ENCODE results near the gene FMN2. TPM values are rescaled to one million over a fixed set of nuclear protein-coding genes. Genes with fewer than 3 reads are reported as not detected.

The FMN2 gene
- total RNA-seq, 2 experiments from 2014 or later, result not detected

DNA sequence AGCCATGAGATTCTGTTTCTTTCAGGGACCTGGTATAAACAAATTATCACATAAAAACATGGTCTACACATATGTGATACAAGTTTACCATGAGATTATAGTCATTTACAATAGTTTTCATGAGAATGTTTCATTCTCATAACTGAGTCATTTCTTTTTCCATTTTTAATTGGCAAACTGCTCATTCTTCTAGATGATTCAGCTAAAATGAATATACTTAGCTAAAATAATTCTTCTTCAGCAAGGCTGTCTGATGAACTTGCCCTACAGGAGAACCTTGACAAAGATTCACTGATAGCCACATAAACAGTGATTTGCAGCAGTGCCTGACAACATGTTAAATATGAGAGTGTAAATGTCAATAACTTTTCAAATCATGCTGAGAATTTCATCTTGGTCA lies 253.2 kb downstream of the FMN2 start:
- CTCF ChIA-PET, result no interaction called here
- Mint-ChIP-seq H3K4me1 (ENCODE audit: low read depth) (no peaks in the 10 kb centered on the region), H3K9me3 (no peaks in the 10 kb centered on the region), H3K4me3 (no peak overlapping the region), H3K27me3 (no peaks in the 10 kb centered on the region), H3K36me3 (no peaks in the 10 kb centered on the region), H3K27ac (no peak overlapping the region)
- POLR2A ChIA-PET, result no interaction called here
- intact Hi-C loops (cut with micrococcal nuclease), result no loop called here
- DNase-seq, result no peak

GRCh38 chr1:240349695-240350094 lies 258.0 kb downstream of the FMN2 start:
- H3K4me1 Mint-ChIP-seq (ENCODE audit: low read depth), result no peaks in the 10 kb centered on the region
- H3K36me3 Mint-ChIP-seq, result no peaks in the 10 kb centered on the region
- no peaks in the 10 kb centered on the region for H3K27me3 Mint-ChIP-seq
- H3K27ac Mint-ChIP-seq, result no peak overlapping the region
- intact Hi-C loops (cut with micrococcal nuclease), result no loop called here
- DNase-seq, result no peak
- CTCF ChIA-PET, result no interaction called here
- POLR2A ChIA-PET, result no interaction called here
- no peak overlapping the region for H3K4me3 Mint-ChIP-seq
- no peaks in the 10 kb centered on the region for H3K9me3 Mint-ChIP-seq

GRCh38 chr1:240350910-240351331 lies 259.2 kb downstream of the FMN2 start:
- ChIA-PET POLR2A (no interaction called here), CTCF (no interaction called here)
- no peak for DNase-seq
- intact Hi-C loops (cut with micrococcal nuclease), result no loop called here
- H3K9me3 Mint-ChIP-seq, result no peaks in the 10 kb centered on the region
- H3K4me1 Mint-ChIP-seq (ENCODE audit: low read depth), result no peaks in the 10 kb centered on the region
- H3K27ac Mint-ChIP-seq, result no peak overlapping the region
- H3K36me3 Mint-ChIP-seq, result no peaks in the 10 kb centered on the region
- no peak overlapping the region for H3K4me3 Mint-ChIP-seq
- no peaks in the 10 kb centered on the region for H3K27me3 Mint-ChIP-seq

DNA sequence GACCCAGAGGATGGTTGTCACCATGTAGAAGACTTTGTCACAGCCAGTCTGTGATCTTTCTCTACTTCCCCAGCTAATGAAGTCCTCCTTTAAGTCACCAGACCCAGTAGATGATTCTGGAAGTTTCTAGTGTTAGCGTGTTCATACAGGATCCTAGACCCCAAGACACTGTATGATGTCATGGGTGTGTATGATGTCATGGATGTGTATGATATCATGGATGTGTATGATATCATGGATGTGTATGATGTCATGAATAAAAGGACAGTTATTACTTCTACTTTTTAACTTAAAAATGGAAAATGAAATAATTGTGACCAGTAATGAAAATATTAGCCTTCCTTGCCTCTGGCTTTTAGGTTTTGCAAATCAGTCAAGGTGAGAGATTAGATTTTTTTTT lies 260.0 kb downstream of the FMN2 start:
- ChIA-PET CTCF (no interaction called here), POLR2A (no interaction called here)
- H3K36me3 Mint-ChIP-seq, result no peaks in the 10 kb centered on the region
- intact Hi-C loops (cut with micrococcal nuclease), result no loop called here
- no peaks in the 10 kb centered on the region for H3K9me3 Mint-ChIP-seq
- no peak overlapping the region for H3K4me3 Mint-ChIP-seq
- no peak overlapping the region for H3K27ac Mint-ChIP-seq
- no peaks in the 10 kb centered on the region for H3K27me3 Mint-ChIP-seq
- H3K4me1 Mint-ChIP-seq (ENCODE audit: low read depth), result no peaks in the 10 kb centered on the region
- no peak for DNase-seq

GRCh38 chr1:240352769-240353168 lies 261.1 kb downstream of the FMN2 start:
- intact Hi-C loops (cut with micrococcal nuclease), result no loop called here
- no peaks in the 10 kb centered on the region for H3K4me1 Mint-ChIP-seq (ENCODE audit: low read depth)
- no peaks in the 10 kb centered on the region for H3K9me3 Mint-ChIP-seq
- no peak for DNase-seq
- H3K4me3 Mint-ChIP-seq, result no peak overlapping the region
- POLR2A ChIA-PET, result no interaction called here
- H3K36me3 Mint-ChIP-seq, result no peaks in the 10 kb centered on the region
- no peaks in the 10 kb centered on the region for H3K27me3 Mint-ChIP-seq
- CTCF ChIA-PET, result no interaction called here
- no peak overlapping the region for H3K27ac Mint-ChIP-seq

GRCh38 chr1:240356568-240356967 lies 264.9 kb downstream of the FMN2 start:
- CTCF ChIA-PET, result no interaction called here
- H3K4me1 Mint-ChIP-seq (ENCODE audit: low read depth), result no peaks in the 10 kb centered on the region
- H3K9me3 Mint-ChIP-seq, result peaks cover 4% of the 10 kb centered on the region
- intact Hi-C loops (cut with micrococcal nuclease), result no loop called here
- DNase-seq, result no peak
- H3K27me3 Mint-ChIP-seq, result no peaks in the 10 kb centered on the region
- no peaks in the 10 kb centered on the region for H3K36me3 Mint-ChIP-seq
- no peak overlapping the region for H3K4me3 Mint-ChIP-seq
- POLR2A ChIA-PET, result no interaction called here
- no peak overlapping the region for H3K27ac Mint-ChIP-seq

- Mint-ChIP-seq H3K9me3 (peaks cover 4% of the 10 kb centered on the region), H3K36me3 (no peaks in the 10 kb centered on the region), H3K27me3 (no peaks in the 10 kb centered on the region), H3K4me1 (ENCODE audit: low read depth) (no peaks in the 10 kb centered on the region), H3K4me3 (no peak overlapping the region), H3K27ac (no peak overlapping the region)
- intact Hi-C loops (cut with micrococcal nuclease), result no loop called here
- CTCF ChIA-PET, result no interaction called here
- POLR2A ChIA-PET, result no interaction called here
- DNase-seq, result no peak
These were observed 270.4 kb downstream of the FMN2 start for GRCh38 chr1:240362046-240362445.

DNA sequence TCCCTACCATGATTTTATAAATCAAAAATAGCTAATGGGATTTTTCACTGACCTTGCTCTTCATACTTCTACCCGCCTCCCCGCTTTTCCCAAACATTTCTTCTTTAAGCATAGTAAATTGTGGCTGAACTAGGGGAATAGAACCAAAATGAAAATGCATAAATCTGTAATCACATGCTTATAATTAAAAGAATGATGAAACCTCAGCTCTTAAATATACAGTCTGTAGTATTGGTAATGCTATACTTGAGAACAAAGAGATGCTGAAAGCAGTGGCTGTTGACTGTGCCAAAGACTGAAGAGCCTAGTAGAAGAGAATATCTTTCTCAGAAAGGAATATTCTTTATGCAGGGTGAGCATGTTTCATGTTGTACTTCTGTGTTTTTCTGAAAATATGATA lies 271.1 kb downstream of the FMN2 start:
- no peak overlapping the region for H3K4me3 Mint-ChIP-seq
- H3K36me3 Mint-ChIP-seq, result no peaks in the 10 kb centered on the region
- CTCF ChIA-PET, result no interaction called here
- H3K9me3 Mint-ChIP-seq, result peaks cover 4% of the 10 kb centered on the region
- intact Hi-C loops (cut with micrococcal nuclease), result no loop called here
- POLR2A ChIA-PET, result no interaction called here
- no peaks in the 10 kb centered on the region for H3K27me3 Mint-ChIP-seq
- no peak for DNase-seq
- no peaks in the 10 kb centered on the region for H3K4me1 Mint-ChIP-seq (ENCODE audit: low read depth)
- H3K27ac Mint-ChIP-seq, result no peak overlapping the region

- Mint-ChIP-seq H3K9me3 (peaks cover 4% of the 10 kb centered on the region), H3K4me3 (no peak overlapping the region), H3K27me3 (no peaks in the 10 kb centered on the region), H3K4me1 (ENCODE audit: low read depth) (no peaks in the 10 kb centered on the region), H3K36me3 (no peaks in the 10 kb centered on the region), H3K27ac (no peak overlapping the region)
- intact Hi-C loops (cut with micrococcal nuclease), result no loop called here
- DNase-seq, result no peak
- ChIA-PET POLR2A (no interaction called here), CTCF (no interaction called here)
These were observed 271.6 kb downstream of the FMN2 start for GRCh38 chr1:240363315-240363714.

DNA sequence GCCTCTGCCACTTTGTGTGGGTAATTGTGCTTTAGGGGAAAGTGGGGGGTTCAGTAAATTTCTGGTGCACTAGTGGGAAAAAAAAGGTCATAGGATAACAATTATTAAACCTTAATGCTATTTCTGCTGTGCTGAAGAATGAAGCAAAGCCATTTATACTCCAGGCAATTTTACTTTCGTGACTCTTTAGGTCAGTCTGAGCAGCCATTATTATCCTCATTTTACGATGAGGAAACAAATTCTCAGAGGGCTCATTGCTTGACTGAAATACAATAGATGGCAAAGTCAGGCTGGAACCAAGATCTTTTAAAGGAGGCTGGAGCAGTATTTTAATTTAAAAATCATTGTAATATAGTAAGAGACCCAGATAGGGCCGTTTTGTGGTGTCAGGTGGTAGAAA lies 272.2 kb downstream of the FMN2 start:
- Mint-ChIP-seq H3K9me3 (peaks cover 4% of the 10 kb centered on the region), H3K36me3 (no peaks in the 10 kb centered on the region), H3K4me3 (no peak overlapping the region), H3K4me1 (ENCODE audit: low read depth) (no peaks in the 10 kb centered on the region), H3K27ac (no peak overlapping the region), H3K27me3 (no peaks in the 10 kb centered on the region)
- intact Hi-C loops (cut with micrococcal nuclease), result no loop called here
- POLR2A ChIA-PET, result no interaction called here
- CTCF ChIA-PET, result no interaction called here
- DNase-seq, result no peak

- H3K4me3 Mint-ChIP-seq, result no peak overlapping the region
- H3K4me1 Mint-ChIP-seq (ENCODE audit: low read depth), result no peaks in the 10 kb centered on the region
- intact Hi-C loops (cut with micrococcal nuclease), result no loop called here
These were observed 275.0 kb downstream of the FMN2 start for GRCh38 chr1:240366636-240367035.

DNA sequence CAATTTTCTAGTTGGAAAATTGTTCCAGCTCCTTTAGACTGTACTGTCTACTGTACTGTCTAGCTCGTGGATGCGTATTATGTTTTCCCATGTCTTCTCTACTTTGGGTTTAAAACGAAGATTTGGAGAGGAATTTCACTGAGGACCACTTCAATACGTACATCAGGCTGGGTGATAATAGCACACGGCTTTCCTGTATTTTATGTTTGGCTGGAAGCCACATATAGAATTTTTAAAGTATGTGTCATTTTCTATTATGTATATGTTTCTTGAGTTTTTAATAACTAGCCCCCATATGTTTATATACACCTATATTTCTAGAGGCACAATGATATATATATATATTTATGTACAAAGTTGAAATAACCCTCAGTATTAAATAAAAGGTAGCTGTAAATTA lies 293.9 kb downstream of the FMN2 start:
- Mint-ChIP-seq H3K4me3 (no peak overlapping the region), H3K27me3 (no peaks in the 10 kb centered on the region), H3K27ac (no peak overlapping the region), H3K4me1 (ENCODE audit: low read depth) (no peaks in the 10 kb centered on the region), H3K9me3 (peaks cover 13% of the 10 kb centered on the region), H3K36me3 (no peaks in the 10 kb centered on the region)
- DNase-seq, result no peak
- POLR2A ChIA-PET, result no interaction called here
- intact Hi-C loops (cut with micrococcal nuclease), result no loop called here
- CTCF ChIA-PET, result no interaction called here

More at GRCh38 chr1:240366636-240367035, 275.0 kb downstream of the FMN2 start:
- peaks cover under 1% of the 10 kb centered on the region for H3K27me3 Mint-ChIP-seq
- no peaks in the 10 kb centered on the region for H3K9me3 Mint-ChIP-seq
- ChIA-PET POLR2A (no interaction called here), CTCF (no interaction called here)
- no peaks in the 10 kb centered on the region for H3K36me3 Mint-ChIP-seq
- no peak for DNase-seq
- H3K27ac Mint-ChIP-seq, result no peak overlapping the region

GRCh38 chr1:240385985-240386978 lies 294.6 kb downstream of the FMN2 start:
- no peak for DNase-seq
- Mint-ChIP-seq H3K27ac (no peak overlapping the region), H3K4me3 (no peak overlapping the region), H3K36me3 (no peaks in the 10 kb centered on the region), H3K4me1 (ENCODE audit: low read depth) (no peaks in the 10 kb centered on the region), H3K9me3 (peaks cover 6% of the 10 kb centered on the region), H3K27me3 (no peaks in the 10 kb centered on the region)
- POLR2A ChIA-PET, result no interaction called here
- intact Hi-C loops (cut with micrococcal nuclease), result no loop called here
- CTCF ChIA-PET, result no interaction called here

Data from activated CD4-positive, alpha-beta memory T cell treated with anti-CD3 and anti-CD28 coated beads for 36 hours (primary cell).